ENCODE data around the gene PRDM8. TPM values are rescaled to one million over a fixed set of nuclear protein-coding genes. Genes with fewer than 3 reads are reported as not detected.
A peak's percentile ranks its signal among the peaks of the same experiment; 100 is the strongest.

The PRDM8 gene
- total RNA-seq, 1 donor: 3.6 TPM

- no peak overlapping the region for H3K4me3 ChIP-seq (ENCODE audit: insufficient read depth, low read length)
- peaks cover 28% of the 10 kb centered on the region for H3K4me1 ChIP-seq (ENCODE audit: insufficient read depth, low read length)
- no peaks in the 10 kb centered on the region for H3K9me3 ChIP-seq (ENCODE audit: low read depth, low read length)
- H3K79me2 ChIP-seq (ENCODE audit: insufficient read depth, low read length): no peaks in the 10 kb centered on the region
- H3K4me2 ChIP-seq (ENCODE audit: insufficient read depth, low read length): no peak overlapping the region
- no peak for DNase-seq (ENCODE audit: insufficient read length, low spot score, missing footprints)
- H4K20me1 ChIP-seq (ENCODE audit: insufficient read depth, low read length): no peaks in the 10 kb centered on the region
- H2AFZ ChIP-seq (ENCODE audit: low read length): no peak overlapping the region
- no peak overlapping the region for H3K27ac ChIP-seq (ENCODE audit: low read depth, low read length)
- TF ChIP-seq, protein P1, sequence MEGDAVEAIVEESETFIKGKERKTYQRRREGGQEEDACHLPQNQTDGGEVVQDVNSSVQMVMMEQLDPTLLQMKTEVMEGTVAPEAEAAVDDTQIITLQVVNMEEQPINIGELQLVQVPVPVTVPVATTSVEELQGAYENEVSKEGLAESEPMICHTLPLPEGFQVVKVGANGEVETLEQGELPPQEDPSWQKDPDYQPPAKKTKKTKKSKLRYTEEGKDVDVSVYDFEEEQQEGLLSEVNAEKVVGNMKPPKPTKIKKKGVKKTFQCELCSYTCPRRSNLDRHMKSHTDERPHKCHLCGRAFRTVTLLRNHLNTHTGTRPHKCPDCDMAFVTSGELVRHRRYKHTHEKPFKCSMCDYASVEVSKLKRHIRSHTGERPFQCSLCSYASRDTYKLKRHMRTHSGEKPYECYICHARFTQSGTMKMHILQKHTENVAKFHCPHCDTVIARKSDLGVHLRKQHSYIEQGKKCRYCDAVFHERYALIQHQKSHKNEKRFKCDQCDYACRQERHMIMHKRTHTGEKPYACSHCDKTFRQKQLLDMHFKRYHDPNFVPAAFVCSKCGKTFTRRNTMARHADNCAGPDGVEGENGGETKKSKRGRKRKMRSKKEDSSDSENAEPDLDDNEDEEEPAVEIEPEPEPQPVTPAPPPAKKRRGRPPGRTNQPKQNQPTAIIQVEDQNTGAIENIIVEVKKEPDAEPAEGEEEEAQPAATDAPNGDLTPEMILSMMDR (IDR thresholded peaks at IDR 0.05; ENCODE audit: extremely low read depth, low read depth, low read length): no peak
- no peaks in the 10 kb centered on the region for H3K36me3 ChIP-seq (ENCODE audit: insufficient read depth, low read length)
- no peaks in the 10 kb centered on the region for H3K27me3 ChIP-seq (ENCODE audit: insufficient read depth, low read length)
These were observed 18.3 kb upstream of the PRDM8 start for GRCh38 chr4:80178964-80179363.

DNA sequence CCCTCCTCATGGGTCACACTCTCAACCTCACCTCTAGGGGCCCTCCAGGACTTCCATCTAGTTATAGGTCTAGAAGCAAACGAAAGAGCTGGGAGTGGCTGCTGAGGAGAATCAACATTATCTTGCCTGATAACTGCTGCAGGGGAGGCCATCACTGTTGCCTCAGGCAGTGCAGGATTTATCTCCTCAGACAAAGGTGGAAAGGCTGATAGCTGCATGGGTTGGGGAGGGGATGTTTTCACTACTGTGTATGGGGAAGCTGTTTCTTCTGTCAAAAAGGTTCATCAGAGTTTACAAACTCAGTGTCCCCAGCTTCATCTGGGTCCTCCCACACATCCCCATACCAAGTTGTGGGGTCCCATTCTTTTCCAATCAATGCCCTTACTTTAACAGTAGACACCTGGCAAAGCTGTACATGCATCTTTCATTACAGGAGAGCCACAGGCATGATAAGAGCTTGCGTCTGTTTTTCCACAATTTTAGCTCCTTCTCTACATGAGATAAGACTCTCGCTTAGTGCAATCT lies 17.6 kb upstream of the PRDM8 start:
- Histone ChIP-seq H3K27me3 (ENCODE audit: insufficient read depth, low read length) (no peaks in the 10 kb centered on the region), H3K9me3 (ENCODE audit: low read depth, low read length) (no peaks in the 10 kb centered on the region), H3K4me3 (ENCODE audit: insufficient read depth, low read length) (no peak overlapping the region), H3K4me1 (ENCODE audit: insufficient read depth, low read length) (peaks cover 24% of the 10 kb centered on the region), H4K20me1 (ENCODE audit: insufficient read depth, low read length) (no peaks in the 10 kb centered on the region), H3K4me2 (ENCODE audit: insufficient read depth, low read length) (no peak overlapping the region), H3K79me2 (ENCODE audit: insufficient read depth, low read length) (peaks cover 5% of the 10 kb centered on the region), H3K36me3 (ENCODE audit: insufficient read depth, low read length) (no peaks in the 10 kb centered on the region), H2AFZ (ENCODE audit: low read length) (no peak overlapping the region), H3K27ac (ENCODE audit: low read depth, low read length) (no peak overlapping the region)
- DNase-seq (ENCODE audit: insufficient read length, low spot score, missing footprints): no peak
- TF ChIP-seq, protein P1 (IDR thresholded peaks at IDR 0.05; ENCODE audit: extremely low read depth, low read depth, low read length): no peak

- Histone ChIP-seq H3K9me3 (ENCODE audit: low read depth, low read length) (no peaks in the 10 kb centered on the region), H3K36me3 (ENCODE audit: insufficient read depth, low read length) (no peaks in the 10 kb centered on the region), H3K4me2 (ENCODE audit: insufficient read depth, low read length) (peak overlapping the region; percentile 25), H3K27ac (ENCODE audit: low read depth, low read length) (no peak overlapping the region), H3K27me3 (ENCODE audit: insufficient read depth, low read length) (no peaks in the 10 kb centered on the region), H4K20me1 (ENCODE audit: insufficient read depth, low read length) (no peaks in the 10 kb centered on the region), H3K79me2 (ENCODE audit: insufficient read depth, low read length) (peaks cover 15% of the 10 kb centered on the region), H3K4me1 (ENCODE audit: insufficient read depth, low read length) (peaks cover 29% of the 10 kb centered on the region), H2AFZ (ENCODE audit: low read length) (no peak overlapping the region), H3K4me3 (ENCODE audit: insufficient read depth, low read length) (no peak overlapping the region)
- TF ChIP-seq, protein P1 (IDR thresholded peaks at IDR 0.05; ENCODE audit: extremely low read depth, low read depth, low read length): no peak
- DNase-seq (ENCODE audit: insufficient read length, low spot score, missing footprints): peak; percentile 38
These were observed 16.6 kb upstream of the PRDM8 start for GRCh38 chr4:80180743-80181142.

- H3K27me3 ChIP-seq (ENCODE audit: insufficient read depth, low read length): no peaks in the 10 kb centered on the region
- TF ChIP-seq, protein P1 (IDR thresholded peaks at IDR 0.05; ENCODE audit: extremely low read depth, low read depth, low read length): no peak
- peak overlapping the region; percentile 96 for H2AFZ ChIP-seq (ENCODE audit: low read length)
- H4K20me1 ChIP-seq (ENCODE audit: insufficient read depth, low read length): no peaks in the 10 kb centered on the region
- no peak overlapping the region for H3K27ac ChIP-seq (ENCODE audit: low read depth, low read length)
- DNase-seq (ENCODE audit: insufficient read length, low spot score, missing footprints): peak; percentile 44
- H3K9me3 ChIP-seq (ENCODE audit: low read depth, low read length): no peaks in the 10 kb centered on the region
- H3K4me3 ChIP-seq (ENCODE audit: insufficient read depth, low read length): peak overlapping the region; percentile 99
- no peaks in the 10 kb centered on the region for H3K36me3 ChIP-seq (ENCODE audit: insufficient read depth, low read length)
- peak overlapping the region; percentile 92 for H3K4me2 ChIP-seq (ENCODE audit: insufficient read depth, low read length)
- peaks cover 27% of the 10 kb centered on the region for H3K79me2 ChIP-seq (ENCODE audit: insufficient read depth, low read length)
- peaks cover 30% of the 10 kb centered on the region for H3K4me1 ChIP-seq (ENCODE audit: insufficient read depth, low read length)
These were observed 15.0 kb upstream of the PRDM8 start for GRCh38 chr4:80182237-80182866.
